GM18511 (cell line): ENCODE measurements around the gene MED12.
A peak's percentile ranks its signal among the peaks of the same experiment; 100 is the strongest.
"Not testable (repeated sequence)": the region's sequence is repeated elsewhere in the genome, so short reads cannot be mapped to it uniquely, and the experiment has no call there.

Experiments used
- ATAC-seq: cut with Tn5 transposase; IDR thresholded peaks from one replicate; pipeline ENCODE4 v1.9.1; 2021; ENCODE audit warnings: mild to moderate bottlenecking, moderate library complexity; ENCODE audit not compliant: unreplicated experiment

MED12 gene

DNA sequence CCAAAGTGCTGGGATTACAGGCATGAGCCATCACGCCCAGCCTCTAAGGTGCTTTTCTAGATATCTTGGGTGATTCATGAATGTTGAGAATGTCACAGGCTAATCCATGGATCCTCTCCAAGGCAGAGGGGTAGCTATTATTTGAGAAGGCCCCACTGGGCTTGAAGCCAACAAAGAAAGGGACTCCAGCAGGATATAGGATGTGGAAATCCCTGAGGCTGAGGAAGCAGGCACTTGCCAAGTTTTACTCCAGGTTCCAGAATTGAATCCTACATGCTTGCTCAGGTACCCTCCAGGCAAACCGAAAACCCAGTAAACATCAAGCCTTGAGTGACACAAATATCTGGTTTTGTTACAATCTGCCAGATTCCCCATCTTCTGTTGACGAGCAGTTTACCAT is 42.1 kb downstream of the MED12 start:
- ATAC-seq = no peak

DNA sequence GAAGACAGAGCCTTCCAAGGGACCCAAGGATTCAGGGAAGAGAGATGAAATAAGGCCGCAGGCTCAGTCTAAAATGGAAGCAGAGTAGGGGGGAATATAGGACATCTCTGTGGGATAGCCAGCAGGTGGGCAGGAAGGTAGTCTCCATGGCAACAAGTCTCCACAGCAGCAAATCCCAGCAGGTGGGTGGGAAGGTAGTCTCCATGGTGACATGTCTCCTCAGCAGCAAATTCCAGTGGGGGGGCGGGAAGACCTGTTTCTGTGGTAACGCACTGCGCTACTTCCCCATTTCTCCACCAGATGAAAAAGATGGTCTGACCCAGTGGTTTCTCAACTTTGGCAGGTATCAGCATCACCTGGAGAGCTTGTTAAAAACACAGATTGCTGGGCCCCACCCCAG is 44.6 kb downstream of the MED12 start:
- no peak for ATAC-seq

DNA sequence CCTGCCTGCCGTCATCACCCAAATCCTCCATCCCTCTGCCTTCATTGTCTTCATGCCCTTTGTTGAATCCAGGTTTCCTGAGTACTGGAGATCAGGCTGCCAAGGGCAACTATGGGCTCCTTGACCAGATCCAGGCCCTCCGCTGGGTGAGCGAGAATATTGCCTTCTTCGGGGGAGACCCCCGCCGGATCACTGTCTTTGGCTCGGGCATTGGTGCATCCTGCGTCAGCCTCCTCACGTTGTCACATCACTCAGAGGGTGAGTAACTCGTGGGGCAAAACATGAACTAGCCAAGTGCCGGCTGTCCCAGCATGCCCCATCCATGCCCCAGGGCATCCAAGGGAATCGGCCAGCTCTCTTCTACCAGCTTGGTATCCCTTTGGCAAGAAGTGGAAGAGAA is 45.7 kb downstream of the MED12 start:
- no peak for ATAC-seq

DNA sequence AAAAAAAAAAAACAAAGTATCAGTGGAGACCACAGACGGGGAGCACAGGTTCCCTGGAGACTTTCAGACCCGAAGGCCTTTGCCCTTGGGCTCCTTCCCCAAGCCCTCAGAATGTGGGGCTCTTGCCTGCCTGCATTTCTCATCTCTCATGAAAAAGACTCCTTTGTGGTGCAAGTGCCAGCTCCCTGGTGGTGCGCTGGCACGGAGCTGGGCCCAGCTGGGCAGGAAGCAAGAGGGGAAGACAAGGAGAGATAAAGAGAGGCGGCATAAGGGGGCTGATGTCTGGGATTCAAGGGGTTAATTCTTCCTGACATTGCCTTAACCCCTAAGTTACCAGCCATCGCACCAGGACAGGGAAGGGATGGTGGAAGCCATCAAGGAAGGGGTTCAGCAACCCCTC is 48.1 kb downstream of the MED12 start:
- ATAC-seq = no peak

DNA sequence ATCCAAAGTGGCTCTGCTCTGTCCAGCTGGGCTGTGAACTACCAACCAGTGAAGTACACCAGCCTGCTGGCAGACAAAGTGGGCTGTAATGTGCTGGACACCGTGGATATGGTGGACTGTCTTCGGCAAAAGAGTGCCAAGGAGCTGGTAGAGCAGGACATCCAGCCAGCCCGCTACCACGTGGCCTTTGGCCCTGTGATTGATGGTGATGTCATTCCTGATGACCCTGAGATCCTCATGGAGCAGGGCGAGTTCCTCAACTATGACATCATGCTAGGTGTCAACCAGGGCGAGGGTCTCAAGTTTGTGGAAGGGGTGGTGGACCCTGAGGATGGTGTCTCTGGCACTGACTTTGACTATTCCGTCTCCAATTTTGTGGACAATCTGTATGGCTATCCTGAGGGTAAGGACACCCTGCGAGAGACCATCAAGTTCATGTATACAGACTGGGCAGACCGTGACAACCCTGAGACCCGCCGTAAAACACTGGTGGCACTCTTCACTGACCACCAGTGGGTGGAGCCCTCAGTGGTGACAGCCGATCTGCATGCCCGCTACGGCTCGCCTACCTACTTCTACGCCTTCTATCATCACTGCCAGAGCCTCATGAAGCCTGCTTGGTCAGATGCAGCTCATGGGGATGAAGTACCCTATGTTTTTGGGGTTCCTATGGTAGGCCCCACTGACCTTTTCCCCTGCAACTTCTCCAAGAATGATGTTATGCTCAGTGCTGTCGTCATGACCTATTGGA is 48.8 kb downstream of the MED12 start:
- no peak for ATAC-seq

DNA sequence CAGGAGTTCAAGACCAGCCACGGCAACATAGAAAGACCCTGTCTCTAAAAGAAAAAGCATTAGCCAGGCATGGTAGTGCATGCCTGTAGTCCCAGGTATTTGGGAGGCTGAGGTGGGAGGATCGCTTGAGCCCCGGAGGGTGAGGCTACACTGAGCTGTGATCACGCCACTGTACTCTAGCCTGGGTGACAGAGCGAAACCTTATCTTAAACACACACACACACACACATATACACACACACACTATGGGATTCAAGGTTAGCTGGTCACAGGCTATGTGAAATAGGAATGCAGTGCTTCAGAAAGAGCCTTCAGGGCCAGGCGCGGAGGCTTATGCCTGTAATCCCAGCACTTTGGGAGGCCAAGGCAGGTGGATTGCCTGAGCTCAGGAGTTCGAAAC is 49.7 kb downstream of the MED12 start:
- no peak for ATAC-seq

DNA sequence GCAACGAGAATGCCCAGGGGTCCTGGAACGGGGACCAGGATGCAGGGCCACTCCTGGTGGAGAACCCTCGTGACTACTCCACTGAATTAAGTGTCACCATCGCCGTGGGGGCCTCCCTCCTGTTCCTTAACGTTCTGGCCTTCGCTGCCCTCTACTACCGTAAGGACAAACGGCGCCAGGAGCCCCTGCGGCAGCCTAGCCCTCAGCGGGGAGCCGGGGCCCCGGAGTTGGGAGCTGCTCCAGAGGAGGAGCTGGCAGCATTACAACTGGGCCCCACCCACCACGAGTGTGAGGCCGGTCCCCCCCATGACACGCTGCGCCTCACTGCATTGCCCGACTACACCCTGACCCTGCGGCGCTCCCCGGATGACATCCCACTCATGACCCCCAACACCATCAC is 51.2 kb downstream of the MED12 start:
- no peak for ATAC-seq

DNA sequence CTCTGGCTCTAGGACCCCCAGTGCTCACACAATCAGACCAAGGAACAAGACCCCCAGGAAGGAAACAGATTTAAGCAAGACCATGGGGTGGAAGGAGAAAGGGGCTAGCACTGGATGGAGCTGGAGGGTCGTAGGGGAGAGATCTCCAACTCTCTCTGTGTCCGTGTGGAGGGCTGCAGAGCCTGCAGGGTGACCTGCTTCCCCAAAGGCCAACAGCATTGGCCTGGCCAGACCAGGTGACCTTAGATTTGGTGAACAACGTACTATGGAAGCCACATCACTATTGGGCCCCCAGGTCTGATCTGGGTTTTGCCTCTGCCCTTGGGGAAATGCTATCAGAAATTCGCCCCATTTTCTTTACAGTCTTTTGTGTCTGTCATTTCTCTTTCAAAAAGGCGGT is 52.3 kb downstream of the MED12 start:
- no peak for ATAC-seq

DNA sequence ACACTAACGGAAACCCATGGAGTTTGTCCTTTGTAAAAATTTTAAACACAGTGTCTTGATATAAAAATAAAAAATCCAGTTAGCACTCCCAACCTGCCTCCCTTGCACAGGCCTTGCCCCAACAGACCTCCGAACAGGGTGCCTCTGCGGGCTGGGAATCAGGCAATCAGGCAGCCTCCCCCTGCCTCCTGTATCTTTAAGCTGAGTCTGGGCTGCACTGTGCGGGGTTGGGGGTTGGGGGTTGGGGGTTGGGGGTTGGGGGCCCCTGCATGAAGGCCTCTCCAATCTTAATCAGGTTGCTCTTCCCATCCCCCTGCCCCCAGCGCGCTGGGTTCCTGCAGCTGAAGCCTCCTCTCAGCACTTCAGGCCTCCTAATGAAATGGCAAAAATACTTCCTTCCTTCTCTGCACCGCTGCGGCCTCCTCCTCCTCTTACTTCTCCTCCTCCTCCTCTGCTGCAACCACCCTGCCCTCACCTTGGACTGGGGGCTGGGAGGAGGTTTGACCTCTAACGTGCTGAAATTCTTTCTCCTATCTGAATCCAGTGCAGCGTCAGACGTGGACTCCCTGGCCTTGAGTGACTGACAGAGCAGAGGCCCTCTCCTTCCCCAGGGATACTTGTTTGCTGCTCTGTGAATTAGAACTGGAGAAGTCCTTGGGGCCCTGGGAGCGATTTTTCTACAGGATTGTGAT is 52.9 kb downstream of the MED12 start:
- no peak for ATAC-seq

DNA sequence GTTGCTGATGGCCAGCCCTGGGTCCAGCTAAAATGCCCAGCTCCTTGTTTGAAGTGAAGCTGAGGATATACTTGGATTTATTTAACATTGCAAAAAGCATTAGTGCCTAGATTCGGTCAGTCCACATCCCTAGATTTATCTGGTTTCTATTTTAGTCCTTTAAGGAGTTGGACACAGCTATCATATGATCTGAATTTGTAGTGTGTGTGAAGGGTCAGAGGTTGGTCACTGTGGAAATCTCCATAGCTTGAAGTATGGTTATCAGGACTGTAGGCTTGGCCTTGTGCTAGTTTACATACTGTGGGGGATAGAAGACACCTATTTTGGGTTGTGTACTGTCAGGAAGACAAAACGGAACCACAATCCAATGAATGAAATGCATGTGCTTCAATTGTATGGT is 55.0 kb downstream of the MED12 start:
- no peak for ATAC-seq

DNA sequence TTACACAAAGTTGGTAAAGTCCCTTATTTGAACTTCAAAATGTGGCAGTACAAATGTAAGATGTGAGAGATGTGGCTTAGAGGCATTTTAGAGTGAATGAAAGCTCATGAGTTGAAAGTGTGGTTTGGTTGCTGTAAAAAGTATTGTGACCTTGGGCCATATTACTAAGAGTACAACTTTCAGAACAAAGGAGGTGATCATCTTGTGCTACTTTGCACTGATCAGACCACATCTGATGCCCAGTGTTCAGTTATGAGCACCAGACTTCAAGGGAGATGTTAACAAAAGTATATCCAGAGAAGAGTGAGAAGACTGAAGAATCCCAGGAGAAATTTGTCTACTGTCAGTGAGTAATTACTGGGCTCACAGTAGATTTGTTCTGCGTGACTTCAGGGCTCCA is 56.4 kb downstream of the MED12 start:
- no peak for ATAC-seq

DNA sequence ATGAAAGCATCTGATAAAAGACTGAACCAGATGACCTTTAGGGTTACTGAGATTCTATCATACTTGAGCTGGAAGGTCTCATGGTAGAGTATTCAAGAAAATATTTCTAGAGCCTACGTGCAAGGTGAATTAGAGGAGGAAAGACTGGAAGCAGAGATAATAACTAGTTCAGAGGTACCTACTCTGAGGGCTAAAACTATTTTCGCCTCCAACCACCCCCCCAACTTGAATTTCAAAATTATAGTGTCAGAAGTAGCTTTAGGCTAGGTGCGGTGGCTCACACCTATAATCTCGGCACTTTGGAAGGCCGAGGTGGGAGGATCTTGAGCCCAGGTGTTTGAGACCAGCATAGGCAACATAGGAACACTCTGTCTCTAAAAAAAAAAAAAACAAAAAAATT is 57.1 kb downstream of the MED12 start:
- ATAC-seq = no peak

DNA sequence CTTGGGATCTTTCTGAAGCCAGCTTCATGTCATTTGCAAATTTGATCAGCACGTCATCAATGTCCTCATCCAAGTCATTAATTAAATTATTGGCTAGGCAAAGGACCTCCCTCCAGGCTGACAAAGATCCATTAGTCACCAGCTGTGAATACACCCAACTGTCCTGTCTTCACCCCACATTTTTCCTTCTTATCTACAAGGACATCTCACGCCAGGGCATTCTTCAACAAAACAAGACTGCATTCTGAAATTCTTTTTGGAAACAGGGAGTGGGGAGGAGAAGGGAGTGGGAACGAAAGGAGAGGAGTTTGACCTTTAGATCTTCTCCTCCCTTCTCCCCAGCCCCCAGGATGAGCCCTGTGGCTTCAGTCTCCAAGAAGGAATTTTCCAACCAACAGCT is 58.9 kb downstream of the MED12 start:
- ATAC-seq = no peak

DNA sequence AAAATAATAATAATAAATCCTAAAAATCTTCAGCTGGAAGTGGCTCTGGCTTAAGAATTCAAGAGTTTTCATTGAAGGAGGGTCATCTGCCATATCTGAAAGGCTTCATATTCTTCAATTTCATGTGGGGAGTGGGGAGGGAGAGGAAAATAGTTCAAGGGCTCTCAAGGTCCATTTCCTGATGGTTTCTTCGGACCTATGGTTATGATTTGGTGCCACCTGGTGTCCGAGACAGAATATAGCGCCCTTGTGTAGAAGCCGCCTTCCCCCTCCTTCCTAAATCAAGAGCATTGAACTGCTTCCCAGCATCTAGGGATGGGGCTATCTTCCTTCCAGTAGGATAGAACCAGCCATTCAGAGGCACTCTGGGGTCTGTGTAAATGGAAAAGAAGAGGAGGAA is 60.5 kb downstream of the MED12 start:
- ATAC-seq = no peak

DNA sequence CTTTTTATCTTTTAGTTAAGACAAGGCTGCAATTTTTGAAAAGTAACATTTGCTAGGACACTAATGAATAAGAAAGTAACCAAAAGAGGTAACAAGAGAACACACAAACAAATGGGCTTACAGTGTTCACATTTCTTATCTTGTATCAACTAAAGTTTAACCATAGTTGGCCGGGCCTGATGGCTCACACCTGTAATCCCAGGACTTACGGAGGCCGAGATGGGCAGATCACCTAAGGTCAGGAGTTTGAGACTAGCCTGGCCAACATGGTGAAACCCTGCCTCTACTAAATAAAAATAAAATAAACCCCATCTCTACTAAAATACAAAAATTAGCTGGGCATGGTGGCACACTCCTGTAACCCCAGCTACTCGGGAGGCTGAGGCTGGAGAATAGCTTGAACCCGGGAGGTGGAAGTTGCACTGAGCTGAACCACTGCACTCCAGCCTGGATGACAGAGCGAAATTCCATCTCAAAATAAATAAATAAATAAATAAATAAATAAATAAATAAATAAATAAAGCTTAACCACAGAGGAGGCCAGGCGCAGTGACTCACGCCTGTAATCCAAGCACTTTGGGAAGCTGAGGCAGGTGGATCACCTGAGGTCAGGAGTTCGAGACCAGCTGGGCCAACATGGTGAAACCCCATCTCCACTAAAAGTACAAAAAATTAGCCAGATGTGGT is 62.3 kb downstream of the MED12 start:
- not testable (repeated sequence) for ATAC-seq

DNA sequence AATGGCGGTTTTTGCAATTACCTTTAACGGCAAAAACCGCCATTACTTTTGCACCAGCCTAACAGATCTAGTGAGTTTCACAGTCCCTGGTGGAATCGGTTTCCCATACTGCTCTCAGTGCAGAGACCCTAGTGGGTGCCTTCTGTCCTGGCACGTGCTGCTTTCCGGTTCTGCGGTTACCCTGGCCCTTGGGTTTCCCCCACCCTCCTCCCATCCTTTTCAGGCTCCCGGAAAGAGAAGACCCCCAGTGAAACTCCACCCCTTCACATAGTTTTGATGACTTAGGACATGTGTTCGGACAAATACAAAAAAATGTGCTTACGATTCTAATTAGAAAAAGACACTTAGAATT is 63.1 kb downstream of the MED12 start:
- peak; percentile 54 for ATAC-seq

DNA sequence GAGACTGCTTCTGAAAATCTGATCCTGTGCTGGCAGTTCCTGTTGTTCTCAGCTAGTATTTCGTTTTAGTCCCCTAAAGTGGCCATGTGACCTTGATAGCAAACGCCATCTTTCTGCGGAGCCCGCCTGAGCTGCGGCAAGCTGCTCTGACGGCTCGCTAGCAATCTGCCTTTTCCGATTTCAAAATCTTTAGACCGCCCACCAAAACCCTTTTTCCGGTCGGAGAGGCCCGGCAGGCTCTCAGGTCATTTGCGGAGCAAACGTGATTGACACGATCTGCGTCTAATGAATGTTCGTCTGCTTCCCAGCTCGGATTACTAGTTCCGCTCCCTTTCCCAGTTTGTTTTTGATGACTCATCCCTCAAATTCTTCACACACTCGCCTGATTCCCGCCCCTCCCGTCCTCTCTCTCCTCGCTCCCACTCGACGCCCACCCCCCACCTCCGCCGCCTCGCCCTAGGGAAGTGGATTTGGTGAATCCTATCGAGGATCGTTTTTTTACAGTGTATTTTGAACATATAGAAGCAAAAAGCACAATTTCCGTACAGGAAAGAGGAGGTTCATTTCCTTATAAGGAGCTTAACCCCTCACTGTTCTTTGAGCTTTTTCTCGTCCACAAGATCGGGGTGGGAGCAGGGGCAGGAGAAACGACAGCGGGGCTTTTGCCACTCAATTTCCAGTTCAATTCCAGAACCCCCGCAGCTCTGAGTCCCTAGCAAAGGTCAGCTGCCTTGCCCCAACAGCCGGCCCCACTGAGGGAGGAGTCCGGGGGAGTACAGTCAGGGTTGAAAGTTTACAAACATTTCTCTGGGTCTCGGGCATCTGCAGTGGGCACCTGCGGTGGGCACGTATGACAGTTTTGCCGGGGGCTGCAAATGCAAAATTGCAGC is 63.8 kb downstream of the MED12 start:
- peak; percentile 92 for ATAC-seq

DNA sequence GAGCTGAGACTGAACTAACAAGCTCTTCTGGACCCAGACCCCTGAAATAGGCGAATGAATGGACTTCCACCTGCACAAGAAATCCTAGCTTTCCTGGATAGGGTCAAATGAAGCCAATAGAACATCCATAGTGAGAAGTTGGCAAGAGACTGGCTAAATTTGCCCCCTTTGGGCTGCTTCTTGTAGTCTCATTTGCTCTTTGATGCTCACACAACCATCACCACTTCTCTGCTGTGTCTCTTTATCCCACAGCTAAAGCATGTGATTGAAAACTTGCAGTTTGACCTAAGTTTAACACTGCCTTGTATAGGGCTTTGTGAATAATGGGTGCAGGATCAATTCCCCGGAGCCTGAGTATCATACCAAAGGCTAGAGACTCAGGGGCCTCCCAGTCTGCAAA is 64.5 kb downstream of the MED12 start:
- ATAC-seq = no peak

DNA sequence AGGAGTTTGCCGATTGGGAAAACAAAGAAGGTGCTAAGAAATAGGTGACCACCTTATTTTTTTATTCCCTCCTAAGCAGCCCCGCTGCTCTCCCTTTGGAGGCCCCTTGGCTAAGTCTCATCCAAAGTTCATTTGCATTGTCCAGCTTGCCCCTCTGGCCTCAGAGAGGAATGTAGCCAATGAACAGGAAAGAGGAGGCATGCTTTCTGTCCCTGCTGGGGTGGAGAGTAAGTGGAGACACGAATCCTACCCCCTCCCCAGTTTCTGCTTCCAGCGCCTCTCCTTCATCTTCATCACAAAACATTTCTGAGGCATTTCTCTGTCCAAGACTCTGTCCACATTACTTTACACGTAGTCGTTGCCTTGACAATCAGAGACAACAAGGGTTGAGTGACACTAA is 64.9 kb downstream of the MED12 start:
- ATAC-seq = no peak

DNA sequence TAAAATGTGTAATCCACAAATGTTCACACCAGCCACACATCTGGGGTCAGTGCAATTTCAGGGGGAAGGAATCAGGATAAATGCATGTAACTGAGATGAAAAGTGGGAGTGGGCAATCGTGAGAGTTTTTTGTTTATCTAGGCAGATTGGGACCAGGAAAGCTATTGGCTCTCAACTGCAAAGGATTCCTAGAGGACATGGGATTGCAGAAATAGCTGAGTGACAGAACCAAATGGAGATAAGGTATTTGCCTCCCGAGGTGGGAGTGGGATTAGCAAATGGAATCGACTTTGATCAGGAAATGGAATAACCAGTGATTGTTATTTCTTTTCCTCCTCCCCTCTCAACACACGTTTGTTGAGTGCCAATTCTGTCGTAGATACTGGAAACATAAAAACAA is 65.7 kb downstream of the MED12 start:
- ATAC-seq = no peak

DNA sequence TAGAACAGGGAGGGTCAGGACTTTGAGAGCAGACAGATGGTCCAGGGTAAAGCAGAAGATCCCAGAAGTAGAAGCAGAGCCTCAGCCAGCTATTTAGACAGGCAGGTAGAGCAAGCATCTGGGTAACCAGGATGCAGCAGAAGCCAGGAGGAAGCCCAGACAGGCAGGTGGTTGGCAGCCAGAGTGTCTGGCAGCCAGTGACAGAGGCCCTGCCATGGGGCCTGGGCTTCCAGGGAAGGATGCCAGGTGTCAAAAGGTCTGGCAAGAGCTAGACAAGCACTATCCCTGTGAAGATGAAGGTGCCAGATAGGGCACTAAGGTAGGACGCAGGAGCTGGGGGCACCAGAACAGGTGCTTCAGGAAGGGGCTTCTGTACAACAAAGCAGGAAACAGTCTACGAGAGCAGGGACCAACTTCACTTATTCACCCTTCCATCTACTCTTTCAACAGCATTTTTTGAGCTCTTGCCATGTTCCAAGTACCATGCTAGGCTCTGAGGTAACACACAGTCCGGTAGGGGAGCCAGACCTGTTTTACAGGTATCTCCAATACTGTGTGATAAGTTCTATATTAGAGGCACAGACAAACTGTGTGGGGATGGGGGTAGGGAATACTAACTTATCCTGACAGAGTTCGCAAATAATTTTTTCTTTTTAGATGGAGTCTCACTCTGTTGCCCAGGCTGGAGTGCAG is 66.6 kb downstream of the MED12 start:
- ATAC-seq = no peak
